ENCODE measurements around the gene CALCR.
"Not testable (repeated sequence)": the region's sequence is repeated elsewhere in the genome, so short reads cannot be mapped to it uniquely, and the experiment has no call there.

Gene CALCR

DNA sequence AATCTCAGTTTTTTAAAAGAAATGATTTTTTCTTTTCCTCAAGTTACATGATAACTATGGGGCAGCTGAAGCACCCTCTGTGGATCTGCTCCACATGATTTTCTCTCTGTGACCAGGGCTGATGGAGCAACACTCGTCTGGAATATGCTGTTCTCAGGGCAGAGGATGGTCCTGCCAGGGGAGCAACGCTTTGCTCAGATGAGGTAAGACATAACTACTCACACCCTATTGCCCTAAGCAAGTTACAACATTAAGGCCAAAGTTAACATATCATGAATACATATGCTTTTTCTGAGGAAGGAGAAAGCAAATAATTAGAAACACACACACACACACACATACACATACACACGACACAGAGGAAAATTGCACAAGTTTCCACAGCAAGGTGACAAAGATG is 71.4 kb downstream of the CALCR start:
- Histone ChIP-seq H3K4me3 (ENCODE audit: low read length) (no peak overlapping the region), H3K9me3 (replicated peaks; ENCODE audit: low read length) (no peaks in the 10 kb centered on the region), H3K9ac (ENCODE audit: low read depth, low read length) (no peak overlapping the region), H3K27me3 (ENCODE audit: control insufficient read depth, insufficient read depth, low read length) (peaks cover 7% of the 10 kb centered on the region), H3K36me3 (ENCODE audit: insufficient read depth, low read length) (no peaks in the 10 kb centered on the region), H3K4me1 (ENCODE audit: control insufficient read depth, insufficient read depth, low read length) (no peaks in the 10 kb centered on the region), H3K4me2 (ENCODE audit: low read length) (no peak overlapping the region)

DNA sequence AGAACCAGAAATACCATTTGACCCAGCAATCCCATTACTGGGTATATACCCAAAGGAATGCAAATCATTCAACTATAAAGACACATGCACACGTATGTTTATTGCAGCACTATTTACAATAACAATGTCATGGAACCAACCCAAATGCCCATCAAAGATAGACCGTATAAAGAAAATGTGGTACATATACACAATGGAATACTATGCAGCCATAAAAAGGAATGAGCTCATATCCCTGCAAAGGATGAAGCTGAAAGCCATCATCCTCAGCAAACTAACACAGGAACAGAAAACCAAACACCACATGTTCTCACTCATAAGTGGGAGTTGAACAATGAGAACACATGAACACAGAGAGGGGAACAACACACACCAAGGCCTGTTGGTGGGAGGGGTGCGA is 82.7 kb downstream of the CALCR start:
- not testable (repeated sequence) for H3K36me3 ChIP-seq (ENCODE audit: insufficient read depth, low read length); H3K4me1 ChIP-seq (ENCODE audit: control insufficient read depth, insufficient read depth, low read length); H3K4me3 ChIP-seq (ENCODE audit: low read length); H3K9me3 ChIP-seq (replicated peaks; ENCODE audit: low read length); H3K9ac ChIP-seq (ENCODE audit: low read depth, low read length); H3K4me2 ChIP-seq (ENCODE audit: low read length)
- H3K27me3 ChIP-seq (ENCODE audit: control insufficient read depth, insufficient read depth, low read length) = peaks cover 10% of the 10 kb centered on the region

DNA sequence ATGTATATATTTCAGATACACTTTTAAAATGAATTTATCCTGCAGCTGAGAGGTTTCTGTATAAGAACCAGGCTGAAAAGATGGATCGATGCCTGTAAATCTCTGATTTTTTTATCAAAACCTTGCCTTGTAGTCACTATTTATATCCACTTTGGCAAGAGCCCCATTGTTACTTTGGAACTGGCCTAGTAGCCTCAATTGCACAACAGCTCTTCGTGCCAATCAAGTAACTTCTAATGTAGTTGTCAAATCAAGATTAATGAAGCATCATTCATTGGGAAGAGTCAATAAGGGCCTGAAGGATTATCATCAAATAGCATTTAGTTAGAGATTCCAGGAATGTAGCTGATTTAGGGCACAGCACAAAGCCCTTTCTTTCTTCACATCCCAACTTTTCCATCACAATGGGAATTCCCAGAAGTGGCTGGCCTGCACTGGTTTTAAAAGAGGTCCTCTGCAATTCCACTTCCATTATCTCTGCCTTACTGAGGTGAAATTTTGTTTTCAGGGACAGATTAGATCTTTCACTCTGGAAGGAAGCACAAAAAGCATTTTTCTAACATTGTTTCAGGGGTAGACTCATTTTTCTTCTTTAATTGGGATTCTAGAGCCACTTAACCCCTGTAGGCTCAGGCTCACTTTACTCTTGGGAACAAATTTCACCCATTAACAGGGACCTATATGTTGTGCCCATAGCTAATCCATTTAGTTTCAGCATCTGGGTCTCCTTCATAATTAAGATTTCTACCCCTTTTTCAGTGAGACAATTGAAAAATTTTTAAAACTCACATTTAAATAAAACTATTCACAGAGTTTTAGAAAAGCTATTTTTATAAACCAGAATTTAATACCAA is 97.8 kb downstream of the CALCR start:
- H3K4me2 ChIP-seq (ENCODE audit: low read length) = no peak overlapping the region
- H3K4me3 ChIP-seq (ENCODE audit: low read length) = no peak overlapping the region
- no peaks in the 10 kb centered on the region for H3K27me3 ChIP-seq (ENCODE audit: control insufficient read depth, insufficient read depth, low read length)
- H3K9ac ChIP-seq (ENCODE audit: low read depth, low read length) = no peak overlapping the region
- H3K4me1 ChIP-seq (ENCODE audit: control insufficient read depth, insufficient read depth, low read length) = no peaks in the 10 kb centered on the region
- no peaks in the 10 kb centered on the region for H3K9me3 ChIP-seq (replicated peaks; ENCODE audit: low read length)
- no peaks in the 10 kb centered on the region for H3K36me3 ChIP-seq (ENCODE audit: insufficient read depth, low read length)

DNA sequence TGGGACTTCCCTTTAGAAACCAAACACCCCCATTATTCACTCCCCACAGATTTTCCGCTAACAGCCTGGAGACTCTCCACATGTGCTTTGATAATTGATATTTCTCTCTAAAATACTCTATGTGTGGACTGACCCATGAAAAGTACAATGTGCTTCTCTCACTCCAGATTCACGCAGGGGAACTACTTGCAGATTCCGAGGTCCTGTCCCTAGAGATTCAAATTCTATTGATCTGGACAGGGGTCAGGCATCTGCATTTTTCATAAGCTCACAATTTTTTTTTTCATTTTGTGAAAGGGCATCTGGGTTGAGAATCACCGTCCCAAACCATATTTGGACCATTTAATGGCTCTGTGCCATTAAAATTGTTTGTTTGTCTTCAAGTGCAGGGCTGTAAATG is 98.7 kb downstream of the CALCR start:
- H3K36me3 ChIP-seq (ENCODE audit: insufficient read depth, low read length) = no peaks in the 10 kb centered on the region
- H3K27me3 ChIP-seq (ENCODE audit: control insufficient read depth, insufficient read depth, low read length) = no peaks in the 10 kb centered on the region
- no peak overlapping the region for H3K9ac ChIP-seq (ENCODE audit: low read depth, low read length)
- H3K4me2 ChIP-seq (ENCODE audit: low read length) = no peak overlapping the region
- no peaks in the 10 kb centered on the region for H3K9me3 ChIP-seq (replicated peaks; ENCODE audit: low read length)
- no peaks in the 10 kb centered on the region for H3K4me1 ChIP-seq (ENCODE audit: control insufficient read depth, insufficient read depth, low read length)
- no peak overlapping the region for H3K4me3 ChIP-seq (ENCODE audit: low read length)

DNA sequence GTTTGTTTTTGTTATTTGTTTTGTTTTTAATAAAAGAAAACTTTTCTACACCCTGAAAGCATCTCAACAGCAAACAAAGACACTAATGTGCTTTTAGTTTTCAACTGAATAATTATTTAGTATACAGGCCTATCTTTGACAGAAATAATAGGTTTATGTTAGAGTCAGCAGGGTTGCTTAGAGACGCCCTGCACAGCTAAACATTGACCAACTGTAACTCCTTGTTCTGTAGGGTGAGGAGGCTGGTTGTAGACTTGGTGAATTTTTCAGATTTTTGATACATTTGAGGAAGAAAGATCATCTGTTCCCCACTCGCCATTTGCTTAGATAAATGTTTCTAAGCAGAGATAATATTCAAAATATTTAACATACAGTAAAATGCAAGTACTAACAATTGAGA is 103.1 kb downstream of the CALCR start:
- H3K9ac ChIP-seq (ENCODE audit: low read depth, low read length) = no peak overlapping the region
- H3K36me3 ChIP-seq (ENCODE audit: insufficient read depth, low read length) = no peaks in the 10 kb centered on the region
- H3K4me3 ChIP-seq (ENCODE audit: low read length) = no peak overlapping the region
- no peaks in the 10 kb centered on the region for H3K27me3 ChIP-seq (ENCODE audit: control insufficient read depth, insufficient read depth, low read length)
- no peaks in the 10 kb centered on the region for H3K4me1 ChIP-seq (ENCODE audit: control insufficient read depth, insufficient read depth, low read length)
- no peak overlapping the region for H3K4me2 ChIP-seq (ENCODE audit: low read length)
- no peaks in the 10 kb centered on the region for H3K9me3 ChIP-seq (replicated peaks; ENCODE audit: low read length)

DNA sequence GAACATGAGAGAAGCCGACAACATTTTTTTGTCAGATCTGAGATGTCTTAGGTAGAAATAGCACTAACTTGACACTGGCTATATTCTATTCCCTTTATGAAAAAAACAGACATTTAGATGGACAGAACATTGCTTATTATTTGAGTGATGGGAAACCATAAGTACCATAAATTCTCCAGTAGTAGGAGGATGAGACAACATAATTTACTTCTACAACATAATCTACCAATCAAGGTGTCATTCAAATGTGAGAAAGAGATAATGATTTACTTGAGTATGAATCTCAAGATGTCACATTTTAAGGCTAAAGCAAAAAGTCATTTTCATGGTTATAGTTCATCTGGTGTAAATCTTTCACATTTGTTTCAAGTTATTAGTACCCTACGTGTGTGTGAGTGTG is 110.8 kb downstream of the CALCR start:
- Histone ChIP-seq H3K4me3 (ENCODE audit: low read length) (no peak overlapping the region), H3K9me3 (replicated peaks; ENCODE audit: low read length) (no peaks in the 10 kb centered on the region), H3K27me3 (ENCODE audit: control insufficient read depth, insufficient read depth, low read length) (no peaks in the 10 kb centered on the region), H3K9ac (ENCODE audit: low read depth, low read length) (no peak overlapping the region), H3K36me3 (ENCODE audit: insufficient read depth, low read length) (no peaks in the 10 kb centered on the region), H3K4me1 (ENCODE audit: control insufficient read depth, insufficient read depth, low read length) (no peaks in the 10 kb centered on the region), H3K4me2 (ENCODE audit: low read length) (no peak overlapping the region)

DNA sequence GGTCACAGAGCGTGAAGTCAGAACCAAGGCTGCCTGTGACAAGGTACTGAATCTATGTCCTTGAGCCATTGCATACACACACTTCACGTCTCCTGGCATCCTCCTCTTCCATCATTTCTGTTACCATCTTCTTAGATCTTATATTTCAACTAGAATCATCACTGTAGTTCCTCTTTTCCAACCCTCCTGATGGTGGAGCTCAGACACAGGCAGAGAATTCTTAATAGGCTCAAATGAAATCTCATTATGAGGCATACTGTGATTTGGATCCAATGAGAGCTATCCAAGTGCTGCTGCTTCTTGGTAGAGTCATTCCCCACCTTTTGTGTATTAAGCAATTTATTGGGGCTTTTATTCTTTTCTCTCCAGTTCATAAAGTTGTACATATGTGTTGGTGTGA is 113.2 kb downstream of the CALCR start:
- Histone ChIP-seq H3K4me2 (ENCODE audit: low read length) (no peak overlapping the region), H3K27me3 (ENCODE audit: control insufficient read depth, insufficient read depth, low read length) (no peaks in the 10 kb centered on the region), H3K4me1 (ENCODE audit: control insufficient read depth, insufficient read depth, low read length) (no peaks in the 10 kb centered on the region), H3K9ac (ENCODE audit: low read depth, low read length) (no peak overlapping the region), H3K36me3 (ENCODE audit: insufficient read depth, low read length) (no peaks in the 10 kb centered on the region), H3K4me3 (ENCODE audit: low read length) (no peak overlapping the region), H3K9me3 (replicated peaks; ENCODE audit: low read length) (no peaks in the 10 kb centered on the region)

DNA sequence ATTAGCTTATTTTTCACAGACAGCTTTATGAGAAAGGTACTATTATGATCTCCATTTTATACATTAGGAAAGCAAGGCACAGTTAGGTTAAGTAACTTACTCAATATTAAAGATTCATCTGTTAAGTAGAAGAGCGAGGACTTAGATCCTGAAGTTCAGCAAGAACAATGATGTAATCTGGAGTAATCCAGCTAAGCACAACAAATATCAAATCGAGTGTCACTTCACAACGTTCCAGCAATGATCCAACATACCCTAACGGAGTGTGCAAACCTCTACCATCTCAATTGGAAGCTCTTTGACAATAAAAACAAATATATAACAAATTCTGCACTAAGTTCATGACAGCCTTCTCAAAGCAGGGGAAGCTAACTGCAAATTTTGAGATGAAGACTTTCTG is 121.3 kb downstream of the CALCR start:
- peaks cover 23% of the 10 kb centered on the region for H3K27me3 ChIP-seq (ENCODE audit: control insufficient read depth, insufficient read depth, low read length)
- H3K4me3 ChIP-seq (ENCODE audit: low read length) = no peak overlapping the region
- H3K9me3 ChIP-seq (replicated peaks; ENCODE audit: low read length) = no peaks in the 10 kb centered on the region
- H3K9ac ChIP-seq (ENCODE audit: low read depth, low read length) = no peak overlapping the region
- no peak overlapping the region for H3K4me2 ChIP-seq (ENCODE audit: low read length)
- no peaks in the 10 kb centered on the region for H3K4me1 ChIP-seq (ENCODE audit: control insufficient read depth, insufficient read depth, low read length)
- no peaks in the 10 kb centered on the region for H3K36me3 ChIP-seq (ENCODE audit: insufficient read depth, low read length)

DNA sequence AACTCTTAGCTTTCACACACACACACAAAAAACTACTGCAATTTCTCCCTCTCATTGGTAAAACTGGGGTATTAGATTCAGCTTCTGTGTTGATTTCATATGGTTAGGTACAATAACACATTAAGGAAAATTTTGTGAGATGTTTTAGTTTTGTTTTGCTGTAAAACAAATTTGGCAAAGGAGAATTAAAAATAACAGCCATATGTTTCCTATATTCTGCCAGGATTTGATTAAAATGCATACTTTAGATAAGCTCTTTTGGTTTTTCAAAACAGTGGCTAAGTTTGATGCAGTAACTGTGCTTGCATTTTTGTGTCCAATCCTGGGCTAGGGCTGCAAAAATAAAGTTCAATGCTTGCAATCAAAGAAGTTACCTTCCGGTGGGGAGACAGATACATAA is 126.3 kb downstream of the CALCR start:
- H3K27me3 ChIP-seq (ENCODE audit: control insufficient read depth, insufficient read depth, low read length) = peaks cover 12% of the 10 kb centered on the region
- no peaks in the 10 kb centered on the region for H3K36me3 ChIP-seq (ENCODE audit: insufficient read depth, low read length)
- no peak overlapping the region for H3K4me3 ChIP-seq (ENCODE audit: low read length)
- H3K9me3 ChIP-seq (replicated peaks; ENCODE audit: low read length) = no peaks in the 10 kb centered on the region
- no peak overlapping the region for H3K9ac ChIP-seq (ENCODE audit: low read depth, low read length)
- no peak overlapping the region for H3K4me2 ChIP-seq (ENCODE audit: low read length)
- H3K4me1 ChIP-seq (ENCODE audit: control insufficient read depth, insufficient read depth, low read length) = no peaks in the 10 kb centered on the region

DNA sequence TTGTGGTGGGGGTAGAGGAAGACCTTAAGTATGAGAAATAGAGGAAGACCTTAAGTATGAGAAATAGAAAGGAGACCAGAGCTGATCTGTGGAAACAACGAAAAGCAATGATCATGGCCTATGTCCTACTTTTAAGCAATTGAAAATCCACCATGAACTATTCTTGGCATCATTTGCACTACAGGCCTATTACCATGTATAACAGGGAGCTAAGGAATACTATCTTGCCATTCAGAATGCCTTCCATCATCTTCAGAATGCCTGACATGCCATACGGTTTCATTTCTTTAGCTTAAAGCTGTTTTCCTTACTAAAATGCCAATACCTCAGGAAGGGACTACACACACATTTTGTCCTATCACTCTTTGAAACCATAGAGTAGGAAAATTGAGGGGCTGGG is 127.0 kb downstream of the CALCR start:
- Histone ChIP-seq H3K36me3 (ENCODE audit: insufficient read depth, low read length) (no peaks in the 10 kb centered on the region), H3K4me1 (ENCODE audit: control insufficient read depth, insufficient read depth, low read length) (no peaks in the 10 kb centered on the region), H3K9ac (ENCODE audit: low read depth, low read length) (no peak overlapping the region), H3K4me2 (ENCODE audit: low read length) (no peak overlapping the region), H3K4me3 (ENCODE audit: low read length) (no peak overlapping the region), H3K9me3 (replicated peaks; ENCODE audit: low read length) (no peaks in the 10 kb centered on the region), H3K27me3 (ENCODE audit: control insufficient read depth, insufficient read depth, low read length) (peaks cover 11% of the 10 kb centered on the region)

DNA sequence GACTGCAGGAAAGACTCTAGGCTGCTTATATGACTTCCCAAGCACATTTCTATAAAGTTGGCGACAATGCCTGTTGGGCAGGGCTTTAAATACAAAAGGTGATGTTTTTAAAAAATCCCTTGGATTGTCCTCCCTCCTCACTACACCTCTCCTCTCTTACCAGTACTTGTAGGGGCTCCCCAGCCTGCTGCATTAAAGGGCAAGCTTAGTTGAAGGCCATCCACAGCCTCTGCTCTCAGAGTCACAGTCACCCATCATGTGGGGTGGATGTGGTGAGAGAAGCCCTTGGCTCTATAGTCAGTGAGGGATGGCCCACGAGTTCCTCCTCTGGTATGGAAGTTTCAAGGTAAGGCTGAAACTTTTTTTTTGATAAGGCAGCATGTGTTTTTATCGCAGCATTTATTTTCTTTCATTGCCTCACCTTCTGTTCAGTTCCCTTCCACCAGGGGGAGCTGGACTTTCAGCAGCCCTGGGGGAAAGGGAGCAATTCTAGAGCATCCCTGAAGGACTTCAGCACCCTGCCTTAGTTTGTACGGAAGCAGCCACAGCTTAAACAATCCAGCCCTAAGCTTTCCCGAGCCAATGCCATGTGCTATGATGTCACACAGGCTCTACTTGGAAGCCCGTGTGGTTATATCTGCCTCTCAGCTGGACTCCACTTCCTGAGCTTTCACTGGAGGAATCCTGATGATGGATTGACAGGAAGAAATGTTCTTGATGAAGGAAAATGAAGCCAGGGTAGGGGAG is 131.9 kb downstream of the CALCR start:
- H3K9ac ChIP-seq (ENCODE audit: low read depth, low read length) = no peak overlapping the region
- H3K4me1 ChIP-seq (ENCODE audit: control insufficient read depth, insufficient read depth, low read length) = no peaks in the 10 kb centered on the region
- H3K9me3 ChIP-seq (replicated peaks; ENCODE audit: low read length) = no peaks in the 10 kb centered on the region

DNA sequence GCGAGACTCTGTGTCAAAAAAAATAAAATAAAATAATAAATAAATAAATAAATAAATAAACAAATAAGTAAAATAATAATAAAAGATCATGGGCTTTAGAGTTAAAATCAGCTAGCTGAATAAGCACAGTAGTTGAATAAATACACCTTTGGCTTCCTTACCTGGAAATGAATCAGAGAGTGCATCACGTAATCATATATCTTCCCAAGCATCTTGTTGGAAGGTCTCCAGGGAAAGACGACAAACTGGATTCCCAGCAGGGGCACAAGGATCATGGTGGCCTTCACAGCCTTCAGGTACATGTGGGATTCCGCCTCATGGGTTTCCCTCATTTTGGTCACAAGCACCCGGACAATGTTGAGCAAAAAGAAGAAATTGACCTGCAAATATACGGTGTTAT is 138.7 kb downstream of the CALCR start:
- Histone ChIP-seq H3K9ac (ENCODE audit: low read depth, low read length) (no peak overlapping the region), H3K4me2 (ENCODE audit: low read length) (no peak overlapping the region), H3K27me3 (ENCODE audit: control insufficient read depth, insufficient read depth, low read length) (peaks cover 16% of the 10 kb centered on the region), H3K4me1 (ENCODE audit: control insufficient read depth, insufficient read depth, low read length) (no peaks in the 10 kb centered on the region), H3K4me3 (ENCODE audit: low read length) (no peak overlapping the region), H3K36me3 (ENCODE audit: insufficient read depth, low read length) (no peaks in the 10 kb centered on the region), H3K9me3 (replicated peaks; ENCODE audit: low read length) (no peaks in the 10 kb centered on the region)

More for the DNA sequence above, 131.9 kb downstream of the CALCR start:
- Histone ChIP-seq H3K4me3 (ENCODE audit: low read length) (no peak overlapping the region), H3K27me3 (ENCODE audit: control insufficient read depth, insufficient read depth, low read length) (peaks cover 27% of the 10 kb centered on the region), H3K36me3 (ENCODE audit: insufficient read depth, low read length) (no peaks in the 10 kb centered on the region), H3K4me2 (ENCODE audit: low read length) (no peak overlapping the region)
